Activated naive CD8-positive, alpha-beta T cell treated with anti-CD3 and anti-CD28 coated beads for 36 hours (primary cell): ENCODE data around the gene SETBP1. TPM values are rescaled to one million over a fixed set of nuclear protein-coding genes. Genes with fewer than 3 reads are reported as not detected.

Experiments
- DNase-seq: peaks from one replicate; pipeline ENCODE4 v3.0.0; 2021
- H3K27ac Mint-ChIP-seq: one replicate; pipeline ENCODE4 v1.8.0; 2022; ENCODE audit warnings: mild to moderate bottlenecking, moderate library complexity, mixed read lengths
- H3K27me3 Mint-ChIP-seq: one replicate; pipeline ENCODE4 v1.8.0; 2022; ENCODE audit warnings: mild to moderate bottlenecking, mixed read lengths
- H3K36me3 Mint-ChIP-seq: one replicate; pipeline ENCODE4 v1.8.0; 2021; ENCODE audit warnings: mild to moderate bottlenecking, mixed read lengths
- H3K4me1 Mint-ChIP-seq: one replicate; pipeline ENCODE4 v1.8.0; 2021; ENCODE audit warnings: mixed read lengths
- H3K4me3 Mint-ChIP-seq: one replicate; pipeline ENCODE4 v1.8.0; 2022; ENCODE audit warnings: mild to moderate bottlenecking, moderate library complexity, mixed read lengths
- H3K9me3 Mint-ChIP-seq: one replicate; pipeline ENCODE4 v1.8.0; 2022; ENCODE audit warnings: mixed read lengths
- total RNA-seq, 2 experiments: library from RNA; stranded (reverse); gene quantifications; one replicate each; pipeline ENCODE4 v1.2.3, GENCODE V29; 2021

SETBP1 gene
- total RNA-seq, 2 experiments from 2014 or later = 3.8 to 3.9 TPM

GRCh38 chr18:44859263-44859662 is 178.6 kb downstream of the SETBP1 start:
- Mint-ChIP-seq H3K36me3 (no peaks in the 10 kb centered on the region), H3K9me3 (no peaks in the 10 kb centered on the region), H3K4me1 (no peaks in the 10 kb centered on the region), H3K27me3 (peaks cover 32% of the 10 kb centered on the region), H3K27ac (no peak overlapping the region), H3K4me3 (no peak overlapping the region)
- no peak for DNase-seq

DNA sequence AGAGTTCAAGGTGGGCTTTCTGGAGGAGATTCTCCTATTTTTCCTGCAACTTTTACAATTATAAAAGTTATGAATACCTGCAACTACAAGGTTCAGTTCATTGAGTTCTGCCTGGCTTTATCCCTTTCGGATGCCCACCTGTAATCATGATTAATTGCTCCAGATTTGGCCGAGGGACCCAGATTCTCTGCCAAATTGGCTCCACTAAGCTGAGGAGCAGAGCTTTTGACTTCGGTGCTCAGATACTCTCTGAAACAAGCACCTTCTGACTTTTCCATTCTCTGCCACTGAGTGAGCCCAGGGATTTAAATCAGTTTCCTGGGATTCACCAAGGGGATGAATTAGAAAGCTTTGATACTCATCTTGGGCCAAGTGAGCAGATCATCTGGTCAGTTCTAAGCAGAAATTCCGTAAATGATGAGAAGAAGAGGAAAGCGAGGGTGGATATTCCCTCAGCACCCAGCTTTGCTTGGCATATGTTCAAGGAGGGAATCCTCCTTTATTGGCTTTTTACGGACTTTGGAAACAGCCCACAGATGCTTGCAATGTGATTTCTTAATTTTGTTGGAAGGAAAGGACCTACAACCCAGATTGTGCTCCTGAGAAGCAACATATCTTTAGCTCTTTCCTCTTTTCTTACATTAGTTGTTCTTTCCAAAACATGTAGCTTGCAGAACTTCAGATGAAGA is 179.2 kb downstream of the SETBP1 start:
- no peak overlapping the region for H3K27ac Mint-ChIP-seq
- H3K4me3 Mint-ChIP-seq = no peak overlapping the region
- no peak for DNase-seq
- H3K9me3 Mint-ChIP-seq = no peaks in the 10 kb centered on the region
- peaks cover 35% of the 10 kb centered on the region for H3K27me3 Mint-ChIP-seq
- H3K36me3 Mint-ChIP-seq = no peaks in the 10 kb centered on the region
- no peaks in the 10 kb centered on the region for H3K4me1 Mint-ChIP-seq

DNA sequence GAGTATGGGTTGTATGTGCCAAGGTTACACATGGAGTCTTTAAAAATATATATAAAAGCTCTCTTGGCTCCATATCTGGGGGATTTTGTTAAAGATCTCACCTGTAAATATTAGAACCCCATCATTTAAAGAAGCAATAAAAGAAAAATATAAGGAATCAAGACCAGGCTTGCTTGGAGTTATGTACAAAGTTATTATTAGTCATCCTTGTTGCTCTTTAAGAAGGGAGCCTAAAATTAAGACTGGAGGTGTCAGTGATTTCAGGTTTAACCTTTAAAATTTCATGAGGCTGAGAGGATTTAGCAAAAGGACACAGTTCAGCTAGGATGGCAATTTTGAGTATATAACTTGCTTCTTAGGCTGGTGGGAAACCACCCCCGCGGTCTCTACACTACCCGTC is 181.4 kb downstream of the SETBP1 start:
- Mint-ChIP-seq H3K27me3 (peaks cover 34% of the 10 kb centered on the region), H3K27ac (no peak overlapping the region), H3K4me3 (no peak overlapping the region), H3K4me1 (no peaks in the 10 kb centered on the region), H3K36me3 (no peaks in the 10 kb centered on the region), H3K9me3 (no peaks in the 10 kb centered on the region)
- DNase-seq = no peak

DNA sequence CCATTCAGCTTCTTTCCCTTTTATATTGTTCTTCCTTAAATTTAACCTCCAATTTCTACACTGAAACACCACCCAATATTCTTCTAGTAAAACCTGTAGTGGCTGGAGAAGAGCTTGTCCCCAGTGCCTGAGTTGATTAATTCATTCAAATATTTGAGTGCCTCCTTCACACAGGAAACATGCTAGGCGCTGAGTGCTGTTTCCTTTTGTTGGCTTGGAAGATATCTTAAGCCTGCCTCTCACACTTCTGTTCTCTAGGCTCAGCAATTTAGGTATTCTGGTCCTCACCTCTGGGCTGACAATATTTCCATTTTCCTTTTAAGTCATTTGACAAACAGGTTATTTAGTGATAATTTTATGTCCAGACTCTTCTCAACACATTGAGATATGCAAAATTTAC is 185.4 kb downstream of the SETBP1 start:
- H3K4me1 Mint-ChIP-seq = no peaks in the 10 kb centered on the region
- no peaks in the 10 kb centered on the region for H3K36me3 Mint-ChIP-seq
- H3K9me3 Mint-ChIP-seq = no peaks in the 10 kb centered on the region
- no peak overlapping the region for H3K27ac Mint-ChIP-seq
- peaks cover 14% of the 10 kb centered on the region for H3K27me3 Mint-ChIP-seq
- DNase-seq = no peak
- no peak overlapping the region for H3K4me3 Mint-ChIP-seq

- no peaks in the 10 kb centered on the region for H3K9me3 Mint-ChIP-seq
- H3K4me3 Mint-ChIP-seq = no peak overlapping the region
- H3K36me3 Mint-ChIP-seq = no peaks in the 10 kb centered on the region
- no peak overlapping the region for H3K27ac Mint-ChIP-seq
- H3K27me3 Mint-ChIP-seq = peaks cover 10% of the 10 kb centered on the region
- peaks cover 10% of the 10 kb centered on the region for H3K4me1 Mint-ChIP-seq
- DNase-seq = no peak
Observed at GRCh38 chr18:44869533-44869932, 188.8 kb downstream of the SETBP1 start.

GRCh38 chr18:44870631-44871502 is 190.2 kb downstream of the SETBP1 start:
- Mint-ChIP-seq H3K36me3 (peaks cover 1% of the 10 kb centered on the region), H3K27ac (no peak overlapping the region), H3K9me3 (no peaks in the 10 kb centered on the region), H3K27me3 (peaks cover 9% of the 10 kb centered on the region), H3K4me3 (no peak overlapping the region), H3K4me1 (peaks cover 10% of the 10 kb centered on the region)
- DNase-seq = no peak

GRCh38 chr18:44871771-44872170 is 191.1 kb downstream of the SETBP1 start:
- H3K9me3 Mint-ChIP-seq = no peaks in the 10 kb centered on the region
- H3K27me3 Mint-ChIP-seq = peaks cover 9% of the 10 kb centered on the region

GRCh38 chr18:44876024-44876423 is 195.3 kb downstream of the SETBP1 start:
- peaks cover 1% of the 10 kb centered on the region for H3K36me3 Mint-ChIP-seq
- H3K4me3 Mint-ChIP-seq = no peak overlapping the region
- peaks cover 9% of the 10 kb centered on the region for H3K27me3 Mint-ChIP-seq
- no peak for DNase-seq
- peaks cover 10% of the 10 kb centered on the region for H3K4me1 Mint-ChIP-seq
- H3K27ac Mint-ChIP-seq = no peak overlapping the region
- no peaks in the 10 kb centered on the region for H3K9me3 Mint-ChIP-seq

More at GRCh38 chr18:44871771-44872170, 191.1 kb downstream of the SETBP1 start:
- DNase-seq = no peak
- Mint-ChIP-seq H3K27ac (peak overlapping the region; percentile 2), H3K36me3 (peaks cover 1% of the 10 kb centered on the region), H3K4me3 (no peak overlapping the region), H3K4me1 (peaks cover 10% of the 10 kb centered on the region)

DNA sequence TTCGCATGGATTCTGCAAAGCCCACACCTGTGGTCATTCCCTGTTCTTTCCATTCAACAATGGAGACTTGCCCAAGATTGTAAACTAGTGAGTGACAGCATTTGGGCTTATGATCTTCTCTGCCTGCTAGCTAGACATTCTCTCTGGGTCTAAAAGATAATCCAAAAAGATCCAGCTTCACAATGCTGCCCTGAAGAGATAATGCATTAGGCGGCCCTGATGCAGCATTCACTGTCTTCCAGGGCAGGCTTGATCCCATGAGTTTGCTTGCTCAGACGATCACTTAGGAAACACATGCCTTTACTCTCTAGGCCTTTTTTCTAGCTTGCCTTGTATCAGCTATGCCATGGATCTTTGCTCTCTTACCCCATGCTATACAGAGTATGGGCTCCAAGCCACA is 196.1 kb downstream of the SETBP1 start:
- peaks cover 4% of the 10 kb centered on the region for H3K4me1 Mint-ChIP-seq
- no peak overlapping the region for H3K4me3 Mint-ChIP-seq
- no peaks in the 10 kb centered on the region for H3K9me3 Mint-ChIP-seq
- DNase-seq = no peak
- peaks cover 1% of the 10 kb centered on the region for H3K36me3 Mint-ChIP-seq
- H3K27me3 Mint-ChIP-seq = peaks cover 9% of the 10 kb centered on the region
- H3K27ac Mint-ChIP-seq = no peak overlapping the region

GRCh38 chr18:44878335-44878734 is 197.6 kb downstream of the SETBP1 start:
- Mint-ChIP-seq H3K36me3 (peaks cover 1% of the 10 kb centered on the region), H3K27ac (no peak overlapping the region), H3K27me3 (peaks cover 10% of the 10 kb centered on the region), H3K4me3 (no peak overlapping the region), H3K4me1 (no peaks in the 10 kb centered on the region), H3K9me3 (no peaks in the 10 kb centered on the region)
- DNase-seq = no peak

GRCh38 chr18:44880170-44880569 is 199.5 kb downstream of the SETBP1 start:
- H3K4me1 Mint-ChIP-seq = no peaks in the 10 kb centered on the region
- no peak overlapping the region for H3K4me3 Mint-ChIP-seq
- DNase-seq = no peak
- H3K36me3 Mint-ChIP-seq = no peaks in the 10 kb centered on the region
- no peaks in the 10 kb centered on the region for H3K9me3 Mint-ChIP-seq
- H3K27ac Mint-ChIP-seq = no peak overlapping the region
- peaks cover 4% of the 10 kb centered on the region for H3K27me3 Mint-ChIP-seq

DNA sequence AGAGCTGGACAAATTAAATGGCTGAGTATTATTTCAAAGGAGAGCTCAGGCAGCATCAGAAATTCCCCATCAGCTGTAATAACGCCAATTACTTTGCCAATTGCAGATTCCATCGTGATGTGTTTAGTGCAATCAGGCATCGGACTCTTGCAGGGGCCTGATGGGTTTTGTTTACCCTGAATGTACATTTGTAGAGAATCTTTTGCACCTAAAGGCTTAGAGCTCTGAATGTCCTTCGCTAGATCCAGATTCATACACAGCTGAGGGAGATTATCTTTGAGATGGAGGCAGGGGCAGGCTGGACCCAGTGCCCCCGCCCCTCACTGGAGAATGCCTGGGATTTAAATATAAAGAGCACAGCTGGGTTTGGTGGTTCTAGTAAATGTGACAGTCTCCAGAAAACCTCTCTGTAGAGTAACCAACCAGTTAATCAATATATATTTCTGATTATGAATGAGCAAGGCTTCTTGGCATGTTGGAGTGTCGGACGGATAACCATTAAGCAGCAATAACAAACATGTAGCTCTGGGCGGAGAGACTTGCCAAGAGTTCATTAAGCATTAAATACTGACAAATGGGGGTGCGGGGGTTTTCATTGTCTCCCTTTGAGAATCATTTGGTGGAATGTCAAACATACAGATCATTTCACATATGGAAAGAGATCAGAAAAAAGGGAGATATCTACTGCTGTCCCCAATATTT is 200.9 kb downstream of the SETBP1 start:
- peaks cover 4% of the 10 kb centered on the region for H3K27me3 Mint-ChIP-seq
- no peaks in the 10 kb centered on the region for H3K4me1 Mint-ChIP-seq
- no peaks in the 10 kb centered on the region for H3K36me3 Mint-ChIP-seq
- no peaks in the 10 kb centered on the region for H3K9me3 Mint-ChIP-seq
- no peak overlapping the region for H3K27ac Mint-ChIP-seq
- DNase-seq = no peak
- no peak overlapping the region for H3K4me3 Mint-ChIP-seq

DNA sequence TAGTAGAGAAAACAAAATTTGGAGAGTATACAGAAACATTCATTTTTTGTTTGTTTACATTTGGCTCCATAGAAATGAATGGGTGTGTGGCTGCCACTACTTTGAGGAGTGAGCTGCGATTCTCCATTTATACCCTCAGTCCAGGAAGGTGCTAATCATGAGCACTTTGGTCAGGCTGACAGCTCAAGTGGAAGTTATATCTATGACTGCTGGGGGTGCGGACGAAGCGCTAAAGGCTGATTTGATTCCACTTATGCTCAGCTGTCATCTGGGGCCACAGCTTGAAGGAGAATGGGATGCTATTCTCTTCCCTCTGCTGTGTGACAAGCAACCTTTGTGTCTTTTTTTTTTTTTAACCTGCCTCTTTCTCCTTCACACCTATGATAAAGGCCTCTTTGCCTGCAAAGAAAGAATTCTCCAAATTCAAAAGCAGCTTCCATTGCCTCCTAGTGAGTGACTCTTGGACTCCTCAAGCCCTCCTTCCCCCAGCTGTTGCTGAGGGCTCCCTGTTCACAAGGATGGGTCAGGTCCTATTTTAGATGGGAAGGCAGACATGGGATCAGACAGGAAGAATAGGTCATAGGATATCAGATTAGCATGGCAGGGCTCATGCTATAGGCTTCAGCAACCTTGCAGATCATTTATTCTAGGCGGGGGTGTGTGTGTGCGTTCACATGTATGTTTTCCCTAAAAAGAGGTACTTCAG is 201.6 kb downstream of the SETBP1 start:
- H3K4me1 Mint-ChIP-seq = peaks cover 6% of the 10 kb centered on the region
- H3K27me3 Mint-ChIP-seq = peaks cover 4% of the 10 kb centered on the region
- H3K36me3 Mint-ChIP-seq = no peaks in the 10 kb centered on the region
- no peak for DNase-seq
- no peaks in the 10 kb centered on the region for H3K9me3 Mint-ChIP-seq
- no peak overlapping the region for H3K27ac Mint-ChIP-seq
- H3K4me3 Mint-ChIP-seq = no peak overlapping the region

DNA sequence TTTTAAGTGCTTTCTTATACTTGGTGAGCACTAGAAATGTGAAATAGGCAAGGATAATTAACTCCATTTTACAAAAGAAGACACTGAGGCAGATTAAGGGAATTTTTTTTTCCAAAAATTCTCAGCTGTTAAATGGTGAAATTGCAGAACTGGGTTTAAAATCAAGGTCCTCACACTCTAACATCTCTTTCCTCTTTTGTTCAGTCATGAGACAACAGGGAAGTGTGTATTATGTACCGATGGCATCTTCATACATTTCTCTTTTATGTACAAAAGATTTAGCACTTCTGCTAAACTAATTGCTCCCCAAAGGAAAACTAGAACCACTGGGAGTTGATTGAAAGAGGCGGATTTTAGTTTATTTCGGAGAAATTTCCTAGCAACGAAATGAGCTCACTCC is 203.0 kb downstream of the SETBP1 start:
- Mint-ChIP-seq H3K9me3 (no peaks in the 10 kb centered on the region), H3K4me1 (peaks cover 17% of the 10 kb centered on the region), H3K27ac (no peak overlapping the region), H3K27me3 (peaks cover 4% of the 10 kb centered on the region), H3K36me3 (peaks cover 2% of the 10 kb centered on the region), H3K4me3 (no peak overlapping the region)
- DNase-seq = no peak

GRCh38 chr18:44884431-44884830 is 203.7 kb downstream of the SETBP1 start:
- H3K36me3 Mint-ChIP-seq = peaks cover 4% of the 10 kb centered on the region
- peaks cover 4% of the 10 kb centered on the region for H3K27me3 Mint-ChIP-seq
- no peaks in the 10 kb centered on the region for H3K9me3 Mint-ChIP-seq
- H3K4me3 Mint-ChIP-seq = no peak overlapping the region
- DNase-seq = no peak
- H3K27ac Mint-ChIP-seq = no peak overlapping the region
- H3K4me1 Mint-ChIP-seq = peaks cover 19% of the 10 kb centered on the region
